Fibroblast of mammary gland (primary cell): Measurements from ENCODE around the gene LTO1.

Experiments
- DNase-seq: peaks from one replicate; pipeline ENCODE4 v3.0.0-alpha.2; 2010; ENCODE audit warnings: low read depth
- H3K4me3 ChIP-seq: 2 replicates; pipeline ENCODE4 v1.5.1; 2011; ENCODE audit warnings: low read depth, mild to moderate bottlenecking, low read length, moderate library complexity; ENCODE audit not compliant: control insufficient read depth
- TF ChIP-seq, protein P1 (sequence below): conservative IDR thresholded peaks from 2 replicates; pipeline ENCODE4 v1.5.1; 2011; ENCODE audit warnings: low read depth, low read length, inconsistent platforms; ENCODE audit not compliant: control insufficient read depth, insufficient read depth

Gene LTO1

DNA sequence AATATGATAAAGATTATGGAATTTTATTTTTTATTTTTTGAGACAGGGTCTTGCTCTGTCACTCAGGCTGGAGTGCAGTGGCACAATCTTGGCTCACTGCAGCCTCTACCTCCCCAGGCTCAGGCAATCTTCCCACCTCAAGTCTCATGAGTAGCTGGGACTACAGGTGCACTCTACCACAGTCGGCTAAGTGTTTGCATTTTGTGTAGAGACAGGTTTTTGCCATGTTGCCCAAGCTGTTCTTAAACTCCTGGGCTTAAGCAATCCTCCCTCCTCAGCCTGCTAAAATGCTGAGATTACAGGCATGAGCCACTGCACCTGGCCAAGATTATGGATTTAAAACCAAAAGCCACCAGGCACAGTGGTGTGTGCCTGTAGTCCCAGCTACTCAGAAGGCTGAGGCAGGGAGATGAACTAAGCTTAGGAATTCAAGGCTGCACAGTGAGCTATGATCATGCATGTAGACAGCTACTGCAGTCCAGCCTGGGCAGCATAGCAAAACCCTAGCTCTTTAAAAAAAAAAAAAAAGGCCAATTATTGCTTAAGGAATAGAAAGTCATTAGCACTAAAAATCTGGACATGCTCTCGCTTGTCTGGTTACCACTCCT lies 54.4 kb downstream of the LTO1 start:
- no peak for DNase-seq
- TF ChIP-seq, protein P1, sequence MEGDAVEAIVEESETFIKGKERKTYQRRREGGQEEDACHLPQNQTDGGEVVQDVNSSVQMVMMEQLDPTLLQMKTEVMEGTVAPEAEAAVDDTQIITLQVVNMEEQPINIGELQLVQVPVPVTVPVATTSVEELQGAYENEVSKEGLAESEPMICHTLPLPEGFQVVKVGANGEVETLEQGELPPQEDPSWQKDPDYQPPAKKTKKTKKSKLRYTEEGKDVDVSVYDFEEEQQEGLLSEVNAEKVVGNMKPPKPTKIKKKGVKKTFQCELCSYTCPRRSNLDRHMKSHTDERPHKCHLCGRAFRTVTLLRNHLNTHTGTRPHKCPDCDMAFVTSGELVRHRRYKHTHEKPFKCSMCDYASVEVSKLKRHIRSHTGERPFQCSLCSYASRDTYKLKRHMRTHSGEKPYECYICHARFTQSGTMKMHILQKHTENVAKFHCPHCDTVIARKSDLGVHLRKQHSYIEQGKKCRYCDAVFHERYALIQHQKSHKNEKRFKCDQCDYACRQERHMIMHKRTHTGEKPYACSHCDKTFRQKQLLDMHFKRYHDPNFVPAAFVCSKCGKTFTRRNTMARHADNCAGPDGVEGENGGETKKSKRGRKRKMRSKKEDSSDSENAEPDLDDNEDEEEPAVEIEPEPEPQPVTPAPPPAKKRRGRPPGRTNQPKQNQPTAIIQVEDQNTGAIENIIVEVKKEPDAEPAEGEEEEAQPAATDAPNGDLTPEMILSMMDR, result no peak
- no peak overlapping the region for H3K4me3 ChIP-seq

DNA sequence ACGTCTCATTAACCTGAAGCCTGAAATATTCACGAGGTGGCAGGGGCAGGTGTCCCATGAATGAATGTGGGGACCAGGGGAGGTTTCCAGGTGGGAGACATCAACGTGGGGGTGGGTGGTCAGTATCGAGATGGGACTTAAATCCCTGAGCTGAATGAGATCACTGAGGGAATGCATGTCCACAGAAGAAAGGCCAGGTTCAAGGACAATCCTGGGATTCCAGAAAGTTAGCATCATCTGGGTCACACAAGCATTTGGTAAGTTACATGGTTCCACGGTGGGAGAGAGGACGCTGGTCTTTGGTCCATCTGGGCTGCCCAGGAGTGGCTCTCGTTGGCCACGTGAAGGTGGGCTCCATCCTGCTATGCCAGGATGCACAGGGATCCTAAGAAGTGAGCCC lies 56.9 kb downstream of the LTO1 start:
- TF ChIP-seq, protein P1, result no peak
- no peak for DNase-seq
- H3K4me3 ChIP-seq, result no peak overlapping the region

DNA sequence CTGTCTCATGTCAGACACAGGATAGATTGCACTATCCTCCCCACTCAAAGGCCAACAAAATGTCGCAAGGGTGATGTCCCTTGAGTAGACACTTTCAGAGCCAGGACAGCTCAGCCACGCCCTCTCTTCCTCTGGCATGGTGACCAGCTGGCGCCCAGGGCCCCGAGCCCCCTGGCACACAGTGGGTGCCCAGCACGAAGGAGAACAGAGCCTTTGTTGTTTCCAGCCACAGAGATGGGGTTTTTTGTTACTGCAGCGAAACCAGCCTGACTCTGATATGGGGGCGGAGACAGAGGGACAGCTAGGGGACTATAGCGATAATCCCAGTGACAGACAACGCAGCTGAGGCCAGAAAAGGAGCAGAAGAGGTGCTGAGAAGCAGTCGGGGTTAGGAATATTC lies 57.5 kb downstream of the LTO1 start:
- DNase-seq, result no peak
- H3K4me3 ChIP-seq, result no peak overlapping the region
- TF ChIP-seq, protein P1, result no peak

DNA sequence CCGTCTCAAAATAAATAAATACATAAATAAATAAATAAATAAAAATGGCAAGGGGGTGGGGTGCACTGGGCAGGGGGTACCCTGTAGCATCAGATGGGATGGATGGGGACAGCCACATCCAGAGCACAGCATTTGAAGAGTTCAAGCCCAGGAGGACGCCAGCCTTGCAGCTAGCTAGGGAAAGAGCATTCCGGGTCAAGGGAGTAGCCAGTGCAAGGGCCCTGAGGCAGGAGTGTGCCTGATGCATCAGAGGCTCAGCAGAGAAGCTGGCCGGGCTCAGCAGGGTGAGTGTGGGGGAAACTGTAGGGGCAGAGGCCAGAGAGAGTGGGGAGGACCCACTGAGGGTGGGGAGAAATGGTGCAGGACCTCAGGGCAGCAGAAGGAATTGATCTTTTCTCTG lies 57.9 kb downstream of the LTO1 start:
- no peak for DNase-seq
- TF ChIP-seq, protein P1, result no peak
- H3K4me3 ChIP-seq, result no peak overlapping the region
